LNCAP (cell line): Measurements from ENCODE around the gene TNP1.

Source experiments
- CTCF ChIP-seq: fragments of 450-650 bp; IDR thresholded peaks from 2 replicates; pipeline ENCODE4 v1.5.1; 2017; ENCODE audit warnings: mild to moderate bottlenecking

The TNP1 gene

GRCh38 chr2:216882876-216883275 is 23.0 kb upstream of the TNP1 start:
- TF ChIP-seq CTCF: no peak

- no peak for TF ChIP-seq CTCF
Measured at GRCh38 chr2:216881411-216881810, 21.5 kb upstream of the TNP1 start.

- TF ChIP-seq CTCF: no peak
Measured at GRCh38 chr2:216880509-216881184, 20.8 kb upstream of the TNP1 start.

GRCh38 chr2:216879727-216880508 is 20.1 kb upstream of the TNP1 start:
- no peak for TF ChIP-seq CTCF

- no peak for TF ChIP-seq CTCF
Measured at GRCh38 chr2:216878072-216878471, 18.2 kb upstream of the TNP1 start.

- peak; percentile 10; the same call in 1 of the 2 replicates for TF ChIP-seq CTCF
Measured at GRCh38 chr2:216877085-216877484, 17.2 kb upstream of the TNP1 start.

- no peak for TF ChIP-seq CTCF
Measured at GRCh38 chr2:216875862-216876261, 16.0 kb upstream of the TNP1 start.
